Kidney capillary endothelial cell (primary cell): Measurements from ENCODE around the gene LIPM.

ENCODE experiments used
- DNase-seq: peaks from one replicate; pipeline ENCODE4 v3.0.0-alpha.2; 2018; ENCODE audit warnings: low spot score

LIPM gene, protein sequence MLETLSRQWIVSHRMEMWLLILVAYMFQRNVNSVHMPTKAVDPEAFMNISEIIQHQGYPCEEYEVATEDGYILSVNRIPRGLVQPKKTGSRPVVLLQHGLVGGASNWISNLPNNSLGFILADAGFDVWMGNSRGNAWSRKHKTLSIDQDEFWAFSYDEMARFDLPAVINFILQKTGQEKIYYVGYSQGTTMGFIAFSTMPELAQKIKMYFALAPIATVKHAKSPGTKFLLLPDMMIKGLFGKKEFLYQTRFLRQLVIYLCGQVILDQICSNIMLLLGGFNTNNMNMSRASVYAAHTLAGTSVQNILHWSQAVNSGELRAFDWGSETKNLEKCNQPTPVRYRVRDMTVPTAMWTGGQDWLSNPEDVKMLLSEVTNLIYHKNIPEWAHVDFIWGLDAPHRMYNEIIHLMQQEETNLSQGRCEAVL

DNA sequence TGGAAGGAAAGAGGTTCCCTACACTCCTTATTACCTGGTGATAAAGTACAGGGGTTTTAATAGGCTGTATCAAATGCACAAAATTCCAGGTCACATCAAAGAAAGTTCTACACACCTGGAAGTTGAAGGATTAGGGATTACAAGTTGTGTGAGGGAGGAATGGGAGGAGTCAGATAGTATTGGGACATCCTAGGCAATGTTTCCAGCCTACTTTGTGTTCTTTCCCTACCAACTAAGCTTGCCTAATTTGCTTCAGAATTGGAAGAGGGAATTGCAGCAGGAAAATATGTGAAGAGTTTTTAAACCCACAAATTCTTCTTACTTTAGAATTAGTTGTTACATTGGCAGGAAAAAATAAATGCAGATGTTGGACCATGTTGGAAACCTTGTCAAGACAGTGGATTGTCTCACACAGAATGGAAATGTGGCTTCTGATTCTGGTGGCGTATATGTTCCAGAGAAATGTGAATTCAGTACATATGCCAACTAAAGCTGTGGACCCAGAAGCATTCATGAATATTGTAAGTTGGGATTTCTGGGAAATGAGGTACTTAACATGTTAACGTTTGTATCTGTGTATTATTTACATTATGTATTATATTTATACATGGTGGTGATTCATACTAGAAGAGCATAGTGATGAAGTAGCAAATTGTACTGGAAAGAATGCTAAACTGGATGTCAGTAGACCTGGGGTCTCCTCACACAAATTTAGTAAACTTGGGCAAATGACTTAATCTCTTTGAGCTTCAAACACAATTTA lies at the start of gene LIPM:
TSS of gene LIPM (plus strand) at position 208 of the 763 bp plus-strand sequence. CDS start at position 375, 167 bp downstream.
- no peak for DNase-seq

DNA sequence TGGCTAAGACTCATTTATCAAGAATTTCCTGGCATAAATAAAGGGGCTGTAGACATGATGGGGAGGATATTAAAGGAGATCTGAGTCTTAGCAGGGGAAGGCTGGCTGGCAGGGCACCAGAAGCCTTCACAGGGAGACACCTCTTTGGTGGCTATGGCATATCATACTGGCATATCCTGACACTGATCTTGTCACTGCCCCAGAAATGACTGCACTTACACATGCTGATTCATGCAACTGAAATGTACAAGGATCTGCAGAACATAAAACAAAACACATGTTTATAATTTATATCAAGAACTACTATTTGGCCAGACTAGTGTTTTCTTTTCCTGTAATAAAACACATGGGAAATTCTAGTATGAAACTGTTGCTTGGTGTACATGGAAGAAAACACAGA lies 48.2 kb upstream of the LIPM start:
- no peak for DNase-seq

DNA sequence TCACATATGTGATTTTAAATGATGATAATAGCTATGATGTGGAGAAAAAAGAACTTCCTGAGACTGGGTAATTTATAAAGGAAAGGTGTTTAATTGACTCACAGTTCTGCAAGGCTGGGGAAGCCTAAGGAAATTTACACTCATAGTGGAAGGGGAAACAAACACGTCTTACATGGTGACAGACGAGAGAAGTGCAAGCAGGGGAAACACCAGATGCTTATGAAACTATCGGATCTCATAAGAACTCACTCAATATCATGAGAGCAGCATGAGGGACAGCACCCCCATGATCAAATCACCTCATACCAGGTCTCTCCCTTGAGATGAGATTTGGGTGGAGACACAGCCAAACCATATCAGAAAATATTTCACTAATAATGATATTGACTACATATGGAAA lies 46.8 kb upstream of the LIPM start:
- no peak for DNase-seq

DNA sequence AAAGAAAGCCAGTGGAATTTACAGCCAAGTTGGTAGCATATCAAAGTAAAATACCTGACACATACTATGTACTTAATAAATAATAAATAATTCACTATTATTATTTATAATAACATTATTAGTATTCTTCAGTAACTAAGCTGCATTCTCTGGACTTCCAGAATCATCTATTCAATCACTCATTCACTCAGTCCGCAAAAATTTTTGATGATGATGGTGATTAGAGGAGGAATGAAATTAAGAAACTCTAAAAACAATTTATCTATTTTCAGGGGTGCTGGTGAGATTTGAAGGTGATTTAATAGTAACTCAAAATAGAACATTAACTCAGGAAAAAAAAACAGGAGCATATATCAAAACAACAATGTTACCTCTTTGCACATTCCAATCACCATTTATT lies 45.9 kb upstream of the LIPM start:
- DNase-seq = no peak

DNA sequence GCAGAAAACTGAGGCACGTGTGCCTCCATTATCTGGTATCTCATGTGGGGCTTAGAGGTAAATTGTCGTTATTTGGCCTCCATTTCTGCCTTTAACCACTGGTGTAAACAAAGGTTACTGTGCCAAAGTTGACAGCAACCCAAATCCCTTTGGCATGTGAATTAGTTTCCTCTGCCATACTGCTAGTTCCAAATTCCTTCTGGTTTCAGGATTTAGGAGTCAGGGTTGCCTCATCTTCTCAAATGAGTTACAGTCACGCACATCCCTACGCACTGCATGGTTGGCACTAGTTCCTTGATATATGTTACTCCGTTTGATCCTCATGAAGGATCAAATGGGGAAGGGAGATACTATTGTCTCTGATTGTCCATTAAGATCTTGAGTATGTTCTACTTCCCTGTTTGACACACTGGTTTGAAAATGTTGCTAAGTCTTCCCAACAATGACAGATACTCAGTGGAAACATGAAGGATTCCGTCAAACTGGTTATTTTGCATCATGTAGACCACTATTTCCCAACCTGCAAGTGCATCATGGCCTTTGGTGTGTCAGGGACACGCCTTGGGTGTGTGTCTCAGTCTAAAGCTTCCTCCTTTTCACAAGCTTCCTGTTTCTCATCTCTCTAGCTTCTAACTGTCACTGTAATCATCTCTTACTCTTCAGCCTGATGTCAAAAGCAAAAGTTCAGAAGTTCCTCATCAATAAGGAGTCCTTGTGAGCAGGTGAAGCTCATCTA lies 43.0 kb upstream of the LIPM start, which contains the start of gene LIPN:
TSS of gene LIPN (plus strand) at position 655 of the 736 bp plus-strand sequence. CDS start 1,386 bp downstream, outside the sequence.
- DNase-seq = no peak

DNA sequence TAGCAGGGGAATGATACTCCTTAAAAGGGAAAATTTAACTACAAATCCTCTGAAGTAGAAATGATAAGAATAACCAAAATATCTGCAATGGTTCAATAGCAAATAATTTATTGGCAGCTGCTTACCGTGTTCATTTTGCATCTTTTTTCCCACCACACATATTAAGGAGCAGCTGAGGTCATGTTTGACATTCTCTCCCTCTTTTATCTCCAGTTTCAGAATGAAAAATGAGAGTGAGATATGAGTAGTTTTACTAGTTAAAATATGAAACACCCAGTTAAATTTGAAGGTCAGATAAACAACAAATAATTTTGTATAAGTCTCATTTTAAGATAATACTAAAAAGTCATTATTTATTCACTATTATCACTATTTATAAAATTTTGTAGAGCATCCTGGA lies 39.6 kb upstream of the LIPM start:
- DNase-seq = no peak

DNA sequence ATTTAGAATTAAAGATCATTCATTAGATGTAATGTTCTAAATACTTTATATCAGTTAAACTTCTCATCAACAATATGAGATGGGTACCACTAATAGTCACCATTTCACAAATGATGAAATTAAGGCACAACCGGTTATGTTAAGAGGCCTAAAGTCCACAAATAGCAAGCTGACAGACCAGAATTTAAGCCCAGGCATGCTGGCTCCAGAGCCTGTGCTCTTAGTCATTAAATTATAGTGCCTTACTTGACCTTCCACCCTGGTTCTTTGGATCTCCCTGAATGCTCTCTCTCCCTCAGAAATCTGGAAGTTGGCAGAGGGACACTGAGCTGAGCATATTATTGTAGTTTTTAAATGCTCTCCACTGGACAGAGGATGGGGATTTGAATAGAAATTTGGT lies 39.1 kb upstream of the LIPM start:
- DNase-seq = no peak

DNA sequence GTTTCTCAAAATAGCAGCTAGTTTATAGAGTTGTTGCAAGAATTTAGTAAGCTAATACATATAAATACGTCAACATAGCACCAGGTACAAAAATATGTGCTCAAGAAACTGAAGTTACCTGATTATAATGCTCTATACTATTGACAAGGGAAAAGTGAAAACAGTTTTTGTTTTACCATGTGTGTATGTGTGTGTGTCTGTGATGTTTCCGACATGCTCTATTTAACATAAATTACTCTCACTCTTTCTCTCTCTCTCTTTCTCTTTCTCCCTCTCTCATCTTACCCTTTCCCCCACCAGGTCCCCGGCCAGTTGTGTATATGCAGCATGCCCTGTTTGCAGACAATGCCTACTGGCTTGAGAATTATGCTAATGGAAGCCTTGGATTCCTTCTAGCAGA lies 38.4 kb upstream of the LIPM start:
- DNase-seq = no peak

DNA sequence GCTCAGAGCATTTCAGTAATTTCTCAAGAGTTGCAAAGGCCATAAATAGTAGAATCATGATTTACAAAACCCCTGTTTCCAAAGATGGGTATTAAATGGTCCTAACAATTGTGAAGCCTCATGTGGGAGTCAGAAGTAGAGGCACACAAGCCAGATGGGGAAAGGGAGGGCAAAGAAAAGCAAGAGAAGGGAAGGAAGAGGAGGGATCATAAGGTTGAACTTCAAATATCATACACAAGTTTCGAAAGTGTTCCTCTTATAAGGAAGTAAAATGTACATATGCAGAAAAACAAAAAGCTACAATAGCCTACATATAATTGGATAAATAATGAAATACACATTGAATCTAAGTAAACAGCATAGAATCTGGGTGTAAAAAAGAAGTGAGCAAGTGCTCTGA lies 36.7 kb upstream of the LIPM start:
- DNase-seq = no peak

DNA sequence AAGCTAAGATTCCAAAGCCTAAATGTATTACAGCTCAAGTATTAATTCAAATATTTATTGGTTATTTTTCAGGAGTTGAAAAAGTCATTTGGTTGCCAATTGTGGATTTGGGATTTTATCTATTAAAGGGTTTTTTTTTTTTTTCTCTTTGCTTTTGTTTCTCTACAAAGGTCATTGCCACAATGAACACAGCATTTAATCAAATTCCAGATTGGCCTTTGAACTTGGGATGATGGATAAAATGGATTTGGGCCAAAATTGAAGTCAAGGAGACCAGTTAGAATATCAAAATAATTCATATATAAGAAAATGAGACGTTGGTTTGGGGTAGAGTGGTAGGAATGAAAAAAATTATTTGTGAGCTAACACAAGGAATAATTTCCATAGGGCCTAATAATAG lies 33.1 kb upstream of the LIPM start:
- no peak for DNase-seq

DNA sequence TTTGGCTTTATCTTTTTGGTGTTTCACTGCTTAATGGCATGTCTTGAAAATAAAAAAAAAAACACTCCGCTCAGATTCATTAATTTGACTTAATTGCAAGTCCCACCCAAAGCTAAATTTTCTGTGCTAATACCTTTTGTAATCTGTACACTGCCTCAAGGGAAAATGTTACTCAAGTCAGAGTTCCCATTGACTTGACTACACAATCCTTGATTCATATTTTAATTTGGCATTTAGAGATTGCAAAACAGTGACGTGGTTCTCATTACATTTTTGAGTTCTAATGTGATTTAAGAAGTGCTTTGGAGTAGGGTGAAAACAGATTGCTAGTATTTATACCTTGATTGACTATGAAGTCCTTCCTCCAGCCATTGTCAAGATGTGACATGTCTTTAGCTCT lies 21.3 kb upstream of the LIPM start:
- no peak for DNase-seq

DNA sequence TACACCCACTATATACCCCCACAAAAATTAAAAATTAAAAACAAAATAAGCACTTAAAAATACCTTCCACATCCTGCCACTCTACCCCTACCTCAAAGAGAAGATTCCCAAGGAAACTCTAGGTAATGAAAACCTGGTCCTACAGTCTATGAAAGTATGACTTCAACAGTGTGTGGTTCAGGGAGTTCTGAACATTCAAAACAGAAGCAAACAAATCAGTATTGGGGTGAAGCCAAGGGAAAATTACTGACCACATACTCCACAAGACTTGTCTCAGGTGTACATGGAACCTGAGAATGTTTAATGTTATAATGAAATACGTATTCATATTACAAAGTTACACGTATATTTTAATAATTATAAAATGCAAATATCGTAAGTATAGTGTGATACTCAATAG lies 20.3 kb upstream of the LIPM start:
- DNase-seq = no peak

DNA sequence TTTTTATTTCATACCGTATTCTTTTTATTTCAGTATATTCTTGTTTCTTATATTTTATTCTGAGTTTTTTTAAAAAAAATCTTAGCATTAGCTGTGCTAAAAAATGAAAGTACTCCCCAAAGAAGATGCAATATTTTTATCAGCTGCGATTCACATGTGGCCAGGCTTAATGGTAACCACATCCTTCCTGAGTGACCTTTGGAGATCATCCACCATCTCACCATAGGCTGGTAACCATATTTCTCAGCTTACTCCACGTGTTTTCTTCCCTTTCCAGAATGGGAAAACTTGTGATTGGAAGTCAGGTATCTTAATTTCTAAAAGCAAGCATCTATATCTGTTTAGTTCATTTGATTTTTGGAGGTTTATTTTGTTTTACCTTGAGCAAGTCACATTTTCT lies 18.8 kb upstream of the LIPM start:
- no peak for DNase-seq

DNA sequence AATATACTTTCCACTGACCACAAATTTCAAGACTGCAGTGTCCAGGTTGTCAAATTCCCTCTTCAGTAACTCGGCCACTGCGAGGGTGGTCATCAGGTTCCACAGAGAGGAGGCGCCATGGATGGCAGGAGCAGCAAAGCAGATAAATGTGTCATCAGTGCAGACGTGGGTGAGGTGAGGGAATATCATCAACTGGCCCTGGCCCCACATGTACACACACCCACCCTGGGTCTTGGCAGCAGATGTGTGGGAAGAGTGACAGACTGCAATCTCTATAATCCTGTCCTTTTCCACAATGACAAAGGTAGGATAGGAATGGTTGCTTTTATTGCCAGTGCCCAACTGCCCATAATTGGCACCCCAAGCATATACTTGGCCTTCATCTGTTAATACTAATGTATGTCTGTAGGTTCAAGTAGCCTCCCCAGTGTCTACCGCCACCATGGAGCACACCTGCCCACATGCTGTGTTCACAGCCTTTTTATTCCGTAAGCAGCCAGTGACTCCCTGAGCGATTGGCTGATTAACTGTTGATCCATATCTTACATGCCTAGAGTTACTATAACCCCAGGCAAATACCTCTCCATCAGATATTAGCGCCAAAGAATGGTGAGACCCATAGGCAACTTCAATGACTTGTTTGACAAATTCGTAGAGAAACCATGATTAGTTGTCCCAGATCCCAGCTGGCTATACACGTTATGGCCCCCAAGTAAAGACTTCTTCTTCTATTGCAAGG lies 16.3 kb upstream of the LIPM start:
- DNase-seq = no peak

DNA sequence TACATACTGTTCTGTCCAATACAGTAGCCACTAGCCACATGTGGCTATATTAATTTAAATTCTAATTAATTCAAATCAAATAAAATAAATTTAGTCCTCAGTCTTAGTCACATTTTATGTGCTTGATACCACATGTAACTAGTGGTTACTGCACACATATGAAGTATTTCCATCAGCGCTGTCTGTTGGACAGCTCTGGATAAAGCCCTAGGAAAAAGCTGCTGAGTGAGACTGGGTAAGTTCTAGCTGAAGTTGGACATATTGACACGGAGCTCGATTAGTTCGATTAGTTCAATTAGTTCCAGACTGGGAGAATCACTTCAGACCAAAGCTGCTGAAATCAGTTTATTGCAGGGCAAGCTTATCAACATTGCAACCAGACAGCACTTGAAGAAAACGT lies 15.1 kb upstream of the LIPM start:
- DNase-seq = no peak

DNA sequence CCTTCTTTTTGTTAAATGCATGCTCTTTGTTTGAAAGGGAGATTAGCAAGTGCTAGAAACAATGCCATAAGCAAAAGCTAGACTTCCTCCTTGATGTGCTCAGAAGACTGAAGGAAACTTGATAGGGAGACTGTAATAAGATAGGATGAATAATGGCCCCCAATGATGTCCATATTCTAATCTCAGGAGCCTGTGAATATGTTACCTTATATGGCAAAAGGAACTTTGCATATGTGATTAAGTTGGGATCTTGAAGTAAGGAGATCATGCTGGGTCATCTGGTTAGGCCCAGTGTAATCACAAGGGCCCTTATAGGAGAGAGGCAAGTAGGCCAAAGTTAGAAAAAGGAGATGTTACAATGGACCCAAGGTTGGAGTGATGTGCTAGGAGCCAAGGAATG lies 13.6 kb upstream of the LIPM start:
- DNase-seq = no peak

DNA sequence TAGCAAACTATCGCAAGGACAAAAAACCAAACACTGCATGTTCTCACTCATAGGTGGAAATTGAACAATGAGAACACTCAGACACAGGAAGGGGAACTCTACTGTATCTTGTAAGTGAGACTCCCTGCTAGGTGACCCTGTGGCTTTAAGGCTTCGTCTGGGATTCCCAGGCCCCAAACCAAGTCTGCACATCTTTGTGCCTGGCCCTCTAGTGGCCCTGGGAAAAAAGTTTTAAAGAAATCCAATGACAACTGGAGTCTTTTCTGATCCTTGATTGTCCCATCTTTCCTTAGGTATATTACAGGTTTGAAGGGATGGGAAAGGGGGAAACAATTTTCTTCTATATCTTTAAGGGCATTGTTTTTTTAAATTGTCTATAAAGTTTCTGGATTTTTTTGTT lies 10.6 kb upstream of the LIPM start:
- peak; percentile 15 for DNase-seq

DNA sequence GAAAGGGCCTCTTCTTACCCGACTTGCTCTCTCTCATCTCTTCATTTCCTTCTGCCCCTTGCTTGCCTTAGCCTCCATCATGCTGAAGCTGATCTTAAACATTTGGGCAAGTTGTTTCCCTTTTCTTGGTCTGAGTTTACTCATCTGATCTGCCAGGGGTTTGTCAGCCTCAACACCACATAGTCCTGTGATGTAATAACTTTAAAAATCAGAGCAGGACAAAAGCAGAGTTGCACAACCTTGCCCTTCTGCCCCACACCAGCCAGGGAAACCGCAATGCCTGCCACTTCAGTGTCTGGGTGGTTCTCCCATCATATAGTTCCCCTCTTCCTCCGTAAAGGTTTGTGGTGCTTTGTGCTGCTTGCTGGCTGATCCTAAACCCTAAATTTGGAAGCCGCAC lies 9.9 kb upstream of the LIPM start:
- no peak for DNase-seq

DNA sequence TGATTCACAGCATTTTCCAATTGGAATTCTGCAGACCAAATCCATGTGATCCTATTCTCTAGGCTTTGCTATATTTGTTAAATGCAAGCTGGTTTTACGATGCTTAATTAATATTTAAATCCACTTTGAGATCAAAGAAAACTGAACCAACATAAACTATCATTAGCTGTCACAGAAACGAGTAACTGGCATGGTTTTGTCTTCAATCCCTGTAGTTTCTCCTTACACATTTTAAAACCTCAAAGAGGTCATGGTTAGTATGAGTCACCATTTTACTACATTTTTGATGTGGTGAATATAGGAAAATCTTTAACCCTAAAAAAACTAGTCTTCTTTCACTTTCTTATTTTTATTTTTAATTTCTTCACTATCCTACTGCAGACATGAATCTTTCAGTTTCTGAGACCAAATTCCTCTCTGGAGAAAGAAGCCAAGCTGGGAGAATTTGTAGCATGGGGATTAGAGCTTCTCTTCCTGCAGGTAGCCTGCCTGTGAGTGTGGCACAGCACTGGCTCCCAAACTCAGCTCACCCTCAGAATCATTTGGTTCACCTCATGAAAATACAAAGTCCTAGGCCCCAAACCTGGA lies 8.7 kb upstream of the LIPM start:
- DNase-seq = no peak

DNA sequence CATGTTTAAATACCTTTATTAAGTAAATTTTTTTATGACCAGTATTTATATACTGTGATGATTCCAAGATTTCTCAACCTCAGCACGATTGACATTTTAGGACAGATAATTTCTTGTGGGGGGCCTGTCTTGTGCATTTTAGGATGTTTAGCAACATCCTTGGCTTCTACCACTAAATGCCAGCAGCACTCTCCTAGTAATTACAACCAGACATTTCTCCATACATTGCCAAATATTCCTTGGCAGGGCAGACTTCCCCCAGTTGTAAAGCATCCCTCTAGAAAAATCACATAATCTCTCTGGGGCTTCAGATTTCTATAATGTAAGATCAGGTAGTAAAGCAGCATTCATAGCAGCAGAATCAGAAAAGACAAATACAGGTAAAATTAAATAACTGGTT lies 7.8 kb upstream of the LIPM start:
- DNase-seq = no peak
